B cell (primary cell): Measurements from ENCODE around the gene M6PR. TPM values are rescaled to one million over a fixed set of nuclear protein-coding genes. Genes with fewer than 3 reads are reported as not detected.

ENCODE experiments used
- ATAC-seq: fragments of 200-7000 bp; cut with Tn5 transposase; one replicate; pipeline ENCODE4 v1.10.0; 2021; ENCODE audit warnings: low read depth, mild to moderate bottlenecking, moderate number of reproducible peaks, moderate library complexity
- CTCF ChIA-PET: fragments of 350-600 bp; sonication (Branson Sonifier 250); formaldehyde crosslinking; loops from one replicate; lab custom pipeline; 2021; ENCODE audit warnings: antibody characterized with exemption, inconsistent platforms; lab: Charles Lee
- POLR2A ChIA-PET: fragments of 350-600 bp; sonication (Branson Sonifier 250); formaldehyde crosslinking; loops from one replicate; lab custom pipeline; 2021; ENCODE audit warnings: antibody characterized with exemption; lab: Charles Lee
- DNase-seq: peaks from one replicate; pipeline ENCODE4 v3.0.0; 2013
- H2AFZ ChIP-seq: 2 replicates; pipeline ENCODE4 v1.6.1; 2012; ENCODE audit warnings: mild to moderate bottlenecking, low read depth, low read length; ENCODE audit not compliant: insufficient read depth, poor library complexity, severe bottlenecking
- H3K27ac ChIP-seq, 2 donors: 1 replicate in 1 of 2; 2 replicates in 1 of 2; pipeline ENCODE4 v1.5.1; 2012 to 2013; ENCODE audit warnings: low read length in 2 of 2, mild to moderate bottlenecking in 2 of 2, moderate library complexity in 1 of 2
- H3K27me3 ChIP-seq, 4 experiments: fragments of 200-600 bp in 1 of 4; sonication (generic) in 1 of 4; replicated peaks in 1 of 4; 1 replicate in 2 of 4; 2 replicates in 2 of 4; pipeline versions ENCODE4 v1.6.1 to v1.7.0; 2013 to 2016; ENCODE audit warnings: low read length in 3 of 4, mild to moderate bottlenecking in 2 of 4, mixed read lengths in 1 of 4, moderate library complexity in 1 of 4; ENCODE audit not compliant: insufficient read depth in 4 of 4, control insufficient read depth in 3 of 4; ENCODE audit errors: control extremely low read depth in 1 of 4
- H3K36me3 ChIP-seq, 2 experiments: replicated peaks in 1 of 2; 1 replicate in 1 of 2; 2 replicates in 1 of 2; pipeline versions ENCODE4 v1.6.1 to v1.7.1; 2013; ENCODE audit warnings: low read length in 1 of 2; ENCODE audit not compliant: insufficient read depth in 2 of 2, control insufficient read depth in 1 of 2; ENCODE audit errors: control extremely low read depth in 1 of 2, extremely low read depth in 1 of 2
- H3K4me1 ChIP-seq, 2 donors: fragments of 200-600 bp in 1 of 2; sonication (generic) in 1 of 2; 1 replicate in 1 of 2; 2 replicates in 1 of 2; pipeline versions ENCODE4 v1.5.1 to v1.6.1; 2013 to 2017; ENCODE audit warnings: low read length in 2 of 2; ENCODE audit not compliant: control insufficient read depth in 2 of 2, insufficient read depth in 2 of 2
- H3K4me2 ChIP-seq: replicated peaks from 2 replicates; pipeline ENCODE3; 2012; ENCODE audit warnings: mild to moderate bottlenecking, low read depth, low read length; ENCODE audit not compliant: poor library complexity, severe bottlenecking
- H3K4me3 ChIP-seq, 5 experiments: fragments of 200-600 bp in 1 of 5; sonication (generic) in 1 of 5; 1 replicate in 3 of 5; 2 replicates in 2 of 5; pipeline versions ENCODE4 v1.5.1 to v1.7.0; 2011 to 2016; ENCODE audit warnings: low read length in 4 of 5, mild to moderate bottlenecking in 4 of 5, low read depth in 2 of 5, control low read depth in 1 of 5, moderate library complexity in 1 of 5; ENCODE audit not compliant: insufficient read depth in 1 of 5; ENCODE audit errors: control extremely low read depth in 1 of 5, extremely low read depth in 1 of 5
- H3K79me2 ChIP-seq: fragments of 200-600 bp; sonication (generic); one replicate; pipeline ENCODE4 v1.6.0; 2016; ENCODE audit warnings: low read length; ENCODE audit not compliant: control insufficient read depth, insufficient read depth
- H3K9ac ChIP-seq: fragments of 200-600 bp; sonication (generic); 2 replicates; pipeline ENCODE4 v1.6.1; 2017; ENCODE audit warnings: mild to moderate bottlenecking, low read length, moderate library complexity
- H3K9me3 ChIP-seq, 3 donors: one replicate each; pipeline versions ENCODE4 v1.6.1 to v1.7.1; 2013; ENCODE audit warnings: low read length in 2 of 3; ENCODE audit not compliant: control insufficient read depth in 2 of 3, insufficient read depth in 1 of 3; ENCODE audit errors: control extremely low read depth in 1 of 3
- H4K20me1 ChIP-seq: 2 replicates; pipeline ENCODE4 v1.6.0; 2012; ENCODE audit warnings: mild to moderate bottlenecking, low read length; ENCODE audit not compliant: insufficient read depth, control insufficient read depth, poor library complexity, severe bottlenecking
- H3K27ac Mint-ChIP-seq: one replicate; pipeline ENCODE4 v1.8.0; 2021; ENCODE audit warnings: mixed read lengths
- H3K27me3 Mint-ChIP-seq: one replicate; pipeline ENCODE4 v1.8.0; 2021; ENCODE audit warnings: mixed read lengths
- H3K4me1 Mint-ChIP-seq: one replicate; pipeline ENCODE4 v1.8.0; 2021; ENCODE audit warnings: mixed read lengths
- H3K4me3 Mint-ChIP-seq: one replicate; pipeline ENCODE4 v1.8.0; 2021; ENCODE audit warnings: mixed read lengths
- H3K9me3 Mint-ChIP-seq: one replicate; pipeline ENCODE4 v1.8.0; 2022; ENCODE audit warnings: mixed read lengths; ENCODE audit not compliant: insufficient read depth
- EZH2 ChIP-seq: IDR thresholded peaks from 2 replicates; pipeline ENCODE4 v1.6.1; 2012; ENCODE audit warnings: borderline replicate concordance, low read depth, mild to moderate bottlenecking, moderate library complexity, low read length; ENCODE audit not compliant: insufficient read depth, poor library complexity, severe bottlenecking
- WGBS: methylation state at CpG from one replicate; pipeline ENCODE4 v1.1.5; 2013; ENCODE audit warnings: missing lambda C conversion rate; ENCODE audit not compliant: insufficient coverage; 5-methylcytosine and 5-hydroxymethylcytosine counted together
- intact Hi-C: fragments of 100-400 bp; cut with micrococcal nuclease; formaldehyde crosslinking; loops from one replicate; pipeline ENCODE4 v1.10.0; 2022
- polyA plus RNA-seq: library from polyadenylated mRNA; depleted of rRNA; stranded (reverse); fragments of >200 nt; gene quantifications from 2 replicates; pipeline ENCODE4 v1.2.3, GENCODE V29; 2012
- total RNA-seq, 2 donors: library from RNA; stranded (reverse); fragments of 120-200 nt in 1 of 2; gene quantifications; 1 replicate in 1 of 2; 2 replicates in 1 of 2; pipeline versions ENCODE4 v1.2.3 to v1.2.4, GENCODE V29; 2013 to 2022
- TF ChIP-seq, protein P1 (sequence below): fragments of 200-600 bp; IDR thresholded peaks from one replicate; pipeline ENCODE4 v1.8.0; 2022; ENCODE audit warnings: antibody characterized with exemption, mild to moderate bottlenecking

M6PR gene
- total and polyA plus RNA-seq, 2 donors (not counting 1 experiment from before 2014, with no cell fraction given), result 58.8 to 204 TPM

- Histone ChIP-seq H2AFZ (no peak overlapping the region), H3K9me3 (no peaks in the 10 kb centered on the region), H4K20me1 (no peaks in the 10 kb centered on the region), H3K27ac (no peak overlapping the region), H3K36me3 (no peaks in the 10 kb centered on the region), H3K4me1 (peaks cover 9 to 11% of the 10 kb centered on the region in 2 donors), H3K79me2 (no peaks in the 10 kb centered on the region), H3K27me3 (no peaks in the 10 kb centered on the region), H3K4me2 (no peak overlapping the region), H3K4me3 (no peak overlapping the region), H3K9ac (no peak overlapping the region)
- no peak for DNase-seq
- H3K9me3 Mint-ChIP-seq, result no peaks in the 10 kb centered on the region
- peaks cover 20% of the 10 kb centered on the region for H3K4me1 Mint-ChIP-seq
- CTCF ChIA-PET, result interaction anchor here (0.9 kb wide), 1 partner anchor 93 kb away, joined by 3 read pairs; no protein-coding TSS in a partner anchor
- ATAC-seq, result no peak
- TF ChIP-seq, protein P1, sequence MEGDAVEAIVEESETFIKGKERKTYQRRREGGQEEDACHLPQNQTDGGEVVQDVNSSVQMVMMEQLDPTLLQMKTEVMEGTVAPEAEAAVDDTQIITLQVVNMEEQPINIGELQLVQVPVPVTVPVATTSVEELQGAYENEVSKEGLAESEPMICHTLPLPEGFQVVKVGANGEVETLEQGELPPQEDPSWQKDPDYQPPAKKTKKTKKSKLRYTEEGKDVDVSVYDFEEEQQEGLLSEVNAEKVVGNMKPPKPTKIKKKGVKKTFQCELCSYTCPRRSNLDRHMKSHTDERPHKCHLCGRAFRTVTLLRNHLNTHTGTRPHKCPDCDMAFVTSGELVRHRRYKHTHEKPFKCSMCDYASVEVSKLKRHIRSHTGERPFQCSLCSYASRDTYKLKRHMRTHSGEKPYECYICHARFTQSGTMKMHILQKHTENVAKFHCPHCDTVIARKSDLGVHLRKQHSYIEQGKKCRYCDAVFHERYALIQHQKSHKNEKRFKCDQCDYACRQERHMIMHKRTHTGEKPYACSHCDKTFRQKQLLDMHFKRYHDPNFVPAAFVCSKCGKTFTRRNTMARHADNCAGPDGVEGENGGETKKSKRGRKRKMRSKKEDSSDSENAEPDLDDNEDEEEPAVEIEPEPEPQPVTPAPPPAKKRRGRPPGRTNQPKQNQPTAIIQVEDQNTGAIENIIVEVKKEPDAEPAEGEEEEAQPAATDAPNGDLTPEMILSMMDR, result no peak
- no peak for TF ChIP-seq EZH2
- POLR2A ChIA-PET, result no interaction called here
- H3K4me3 Mint-ChIP-seq, result no peak overlapping the region
- H3K27me3 Mint-ChIP-seq, result no peaks in the 10 kb centered on the region
- no peak overlapping the region for H3K27ac Mint-ChIP-seq
- intact Hi-C loops, result no loop called here
- WGBS, result no CpG with 5 or more reads among the region's 1 CpG
Observed at GRCh38 chr12:8987685-8988084, 38.2 kb upstream of the M6PR start.

GRCh38 chr12:8987163-8987562, 37.7 kb upstream of the M6PR start:
- Histone ChIP-seq H3K27me3 (no peaks in the 10 kb centered on the region), H3K9ac (no peak overlapping the region), H4K20me1 (no peaks in the 10 kb centered on the region), H3K9me3 (no peaks in the 10 kb centered on the region), H3K4me1 (peaks cover 9 to 11% of the 10 kb centered on the region in 2 donors), H3K79me2 (no peaks in the 10 kb centered on the region), H3K4me3 (no peak overlapping the region), H3K27ac (no peak overlapping the region), H3K4me2 (no peak overlapping the region), H2AFZ (no peak overlapping the region), H3K36me3 (no peaks in the 10 kb centered on the region)
- no peaks in the 10 kb centered on the region for H3K9me3 Mint-ChIP-seq
- DNase-seq (no peak), ATAC-seq (no peak)
- no peak overlapping the region for H3K27ac Mint-ChIP-seq
- ChIA-PET POLR2A (no interaction called here), CTCF (no interaction called here)
- no peak overlapping the region for H3K4me3 Mint-ChIP-seq
- peaks cover 20% of the 10 kb centered on the region for H3K4me1 Mint-ChIP-seq
- intact Hi-C loops, result no loop called here
- no peak for TF ChIP-seq EZH2
- TF ChIP-seq, protein P1, result no peak
- H3K27me3 Mint-ChIP-seq, result no peaks in the 10 kb centered on the region
